Measurements from ENCODE around the gene HMGN3.

GRCh38 chr6:79269877-79270276 lies 35.4 kb upstream of the HMGN3 start:
- TF ChIP-seq CTCF (IDR thresholded peaks at IDR 0.05) (no peak), POLR2AphosphoS5 (IDR thresholded peaks at IDR 0.05; ENCODE audit: insufficient read depth in 1 of 2, low read depth in 1 of 2) (no peak)
